HG03135 (cell line): Measurements from ENCODE around the gene HMCES.
"Not testable (repeated sequence)": the region's sequence is repeated elsewhere in the genome, so short reads cannot be mapped to it uniquely, and the experiment has no call there.

Experiments
- ATAC-seq: cut with Tn5 transposase; IDR thresholded peaks from one replicate; pipeline ENCODE4 v1.9.1; 2021; ENCODE audit warnings: mild to moderate bottlenecking, moderate library complexity; ENCODE audit not compliant: unreplicated experiment

HMCES gene

DNA sequence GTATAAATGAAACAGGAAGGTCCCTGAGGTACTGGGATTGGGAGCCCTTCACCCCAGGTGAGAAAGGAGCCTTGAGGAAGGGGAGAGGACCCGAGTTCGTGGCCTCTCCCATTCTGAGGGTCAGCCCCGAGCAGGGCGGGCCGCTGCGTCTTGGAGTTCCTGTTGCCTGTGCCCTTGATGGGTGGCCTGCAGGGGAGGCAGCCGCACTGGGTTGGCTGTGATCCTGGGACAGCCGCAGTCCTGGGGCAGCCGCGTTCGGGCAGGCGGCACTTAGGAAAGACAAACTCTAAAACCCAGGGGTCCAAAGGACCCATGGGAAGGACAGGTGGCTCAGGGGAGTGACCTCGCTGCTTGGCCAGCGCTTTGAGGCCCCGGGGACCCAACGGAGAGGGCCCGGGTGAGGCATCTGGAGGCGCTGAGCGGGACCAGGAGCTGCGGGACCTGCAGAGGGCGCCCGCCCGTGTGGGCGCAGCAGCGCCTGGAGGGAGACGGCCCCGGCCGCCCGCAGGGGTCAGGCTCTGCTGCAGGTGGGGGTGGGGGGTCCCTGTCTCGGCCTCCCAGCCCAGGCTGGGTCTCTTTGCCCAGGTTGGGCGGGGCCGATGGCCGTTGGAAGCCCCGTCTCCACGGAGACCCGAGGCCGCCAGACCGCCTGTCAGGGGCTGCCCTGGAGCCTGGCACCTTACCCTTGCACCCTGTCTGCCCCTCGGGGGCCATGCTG, 65.1 kb downstream of the HMCES start:
- no peak for ATAC-seq

DNA sequence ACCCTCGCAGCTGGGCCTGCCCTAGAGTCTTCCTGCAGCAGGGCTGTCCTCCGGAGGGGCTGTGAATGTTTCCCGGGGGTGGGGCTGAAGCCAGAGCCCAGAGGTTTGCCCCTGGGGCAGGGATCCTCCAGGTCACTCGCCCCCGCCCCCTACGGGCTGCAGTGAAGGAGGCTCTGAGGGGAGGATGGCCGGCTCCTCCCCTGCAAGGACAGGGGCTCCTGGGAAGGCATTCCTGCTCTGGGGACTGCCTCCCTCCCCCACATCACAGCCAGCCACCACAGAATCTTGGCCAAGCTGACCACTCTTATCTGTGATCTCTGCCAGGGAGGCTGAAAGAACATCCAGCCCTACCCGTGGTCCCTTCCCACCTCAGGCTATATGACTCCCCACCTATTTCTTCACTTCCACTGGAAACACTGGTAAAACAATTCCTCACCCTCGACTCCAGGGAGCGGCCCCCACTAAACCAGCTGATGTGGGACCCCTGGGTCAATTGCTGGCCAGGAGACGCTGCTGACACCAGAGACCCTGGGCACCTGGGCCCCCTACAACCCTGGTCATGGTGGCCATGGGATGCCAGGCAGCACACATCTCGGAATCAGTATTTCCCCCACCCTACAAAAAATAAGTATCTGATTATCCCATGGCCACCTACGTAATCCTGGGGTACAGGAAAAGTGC, 66.0 kb downstream of the HMCES start:
- no peak for ATAC-seq

DNA sequence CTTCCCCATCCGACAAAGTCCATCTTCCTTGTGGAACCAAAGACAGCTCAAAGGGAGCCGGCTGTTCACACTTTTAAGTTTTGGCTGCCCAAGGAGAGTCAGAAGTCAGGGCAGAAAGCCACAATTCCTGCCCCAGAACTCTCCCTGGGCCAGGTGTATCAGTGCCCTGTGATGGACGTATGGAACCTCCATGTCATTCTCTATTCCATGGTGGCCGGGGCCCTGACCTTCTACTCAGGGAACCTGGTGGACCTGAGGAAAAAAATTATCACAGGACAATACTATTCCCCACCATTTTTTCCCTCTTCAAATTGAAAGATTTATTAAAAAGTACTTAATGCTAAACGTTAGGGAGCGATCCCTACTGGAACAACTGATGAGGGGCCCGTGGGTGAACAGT, 66.6 kb downstream of the HMCES start:
- ATAC-seq, result no peak

DNA sequence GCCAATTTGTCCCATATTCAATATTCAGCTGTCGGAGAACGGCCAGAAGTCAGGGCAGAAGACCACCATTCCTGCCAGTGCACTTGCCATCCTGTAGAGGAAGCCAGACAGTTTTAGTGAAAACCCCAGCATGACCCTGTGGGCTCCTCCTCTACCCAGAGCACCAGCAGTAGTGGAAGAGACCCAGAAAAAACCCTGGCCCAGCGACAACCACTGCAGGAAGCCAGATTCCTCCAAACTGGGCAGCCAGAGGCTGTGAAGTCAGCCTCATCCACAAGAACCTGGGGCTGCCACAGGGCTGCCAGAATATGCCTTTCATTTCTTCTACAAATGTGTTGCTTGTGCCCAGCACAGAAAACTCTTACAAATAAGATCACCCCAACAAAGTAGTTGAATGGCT, 67.3 kb downstream of the HMCES start:
- ATAC-seq, result no peak

DNA sequence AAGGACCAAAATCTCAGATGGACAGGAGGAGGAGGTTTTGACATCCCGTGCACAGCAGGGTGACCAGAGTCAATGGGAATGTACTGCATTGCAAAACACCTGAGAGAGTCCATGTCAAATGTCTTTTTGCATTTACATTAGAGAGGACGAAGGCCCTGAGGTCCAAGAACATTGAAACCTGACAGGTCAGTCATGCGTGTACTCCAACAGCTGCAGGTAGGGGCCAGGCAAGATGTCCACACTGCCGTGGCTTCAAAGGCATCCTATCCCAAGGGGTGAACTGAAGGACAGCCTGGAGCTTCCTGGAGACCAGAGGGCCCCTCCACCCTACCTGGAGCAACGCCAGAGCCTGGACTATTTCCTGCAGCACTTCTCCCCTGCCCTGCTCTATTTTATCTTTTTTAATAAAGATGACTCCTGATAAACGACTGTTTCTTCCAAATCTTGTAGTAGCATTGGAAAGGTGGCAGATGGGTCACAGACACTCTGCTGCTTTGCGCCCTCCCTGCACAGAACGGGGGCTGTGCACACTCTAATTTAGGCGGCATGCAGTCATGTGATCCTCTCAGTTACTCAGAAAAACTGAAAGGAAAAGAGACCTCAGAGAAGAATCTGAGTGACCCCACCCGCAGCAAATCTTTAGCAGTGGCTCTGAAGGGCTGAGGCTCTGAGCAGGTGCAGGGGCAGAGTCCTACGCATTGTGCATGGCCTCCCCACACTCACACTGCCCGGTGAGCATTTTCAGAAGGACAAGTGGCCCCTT, 68.2 kb downstream of the HMCES start:
- ATAC-seq, result no peak

DNA sequence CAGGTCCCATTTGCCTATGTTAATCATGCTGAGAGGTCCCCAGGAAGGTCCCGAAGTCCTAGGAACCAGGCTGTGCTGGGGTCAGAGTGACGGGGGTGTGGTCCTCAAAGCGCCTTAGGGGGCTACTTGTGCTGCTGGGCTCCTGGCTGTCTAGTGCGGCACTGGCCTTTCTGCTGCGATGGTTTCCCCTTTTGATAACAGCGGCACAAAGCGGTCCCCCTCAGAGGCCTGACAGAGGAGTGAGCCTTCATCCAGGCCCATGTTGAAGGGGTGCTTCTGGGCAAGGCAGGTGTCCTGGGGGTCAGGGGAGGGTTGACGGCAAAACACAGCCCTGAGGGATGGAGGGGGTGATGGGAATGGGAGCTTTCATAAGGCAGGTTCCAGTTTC, 68.8 kb downstream of the HMCES start:
- no peak for ATAC-seq

DNA sequence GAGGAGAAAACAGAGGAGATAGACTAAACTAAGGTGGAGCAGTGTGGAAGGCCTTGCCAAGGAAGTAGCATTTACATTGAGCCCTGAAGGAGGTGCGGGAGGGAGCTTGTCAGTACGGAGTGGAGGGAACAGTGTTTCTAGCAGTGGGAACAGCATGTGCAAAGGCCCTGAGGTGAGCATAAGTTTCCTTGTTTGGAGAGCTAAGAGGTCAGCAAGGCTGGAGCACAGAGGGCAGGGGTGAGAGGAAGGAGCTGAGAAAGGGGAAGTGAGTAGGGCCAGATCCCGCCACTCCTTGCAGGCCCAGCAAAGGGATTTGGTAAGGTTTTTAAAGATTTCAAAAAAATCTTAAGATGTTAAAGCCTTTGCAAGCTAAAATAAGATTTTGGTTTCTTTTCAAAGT, 70.1 kb downstream of the HMCES start:
- no peak for ATAC-seq

DNA sequence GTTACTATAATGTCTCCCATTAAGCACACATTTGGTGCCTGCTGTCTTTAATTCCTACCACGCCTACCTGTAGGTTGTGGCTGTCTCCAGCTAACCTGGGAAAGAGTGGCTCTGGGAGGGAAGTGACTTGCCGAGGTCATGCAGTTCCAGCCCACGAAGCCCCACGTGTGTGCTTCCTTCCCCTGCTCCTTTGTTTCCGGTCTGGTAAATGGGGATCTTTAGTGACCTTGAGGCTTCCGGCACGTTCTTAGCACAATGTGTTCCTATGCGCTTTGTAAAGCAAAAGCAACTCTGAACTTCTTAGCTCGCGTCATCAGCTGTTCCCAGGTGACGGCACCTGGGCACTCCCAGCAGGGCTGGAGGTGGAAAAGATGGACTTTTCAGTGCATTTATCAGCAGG, 70.5 kb downstream of the HMCES start:
- ATAC-seq, result not testable (repeated sequence)

DNA sequence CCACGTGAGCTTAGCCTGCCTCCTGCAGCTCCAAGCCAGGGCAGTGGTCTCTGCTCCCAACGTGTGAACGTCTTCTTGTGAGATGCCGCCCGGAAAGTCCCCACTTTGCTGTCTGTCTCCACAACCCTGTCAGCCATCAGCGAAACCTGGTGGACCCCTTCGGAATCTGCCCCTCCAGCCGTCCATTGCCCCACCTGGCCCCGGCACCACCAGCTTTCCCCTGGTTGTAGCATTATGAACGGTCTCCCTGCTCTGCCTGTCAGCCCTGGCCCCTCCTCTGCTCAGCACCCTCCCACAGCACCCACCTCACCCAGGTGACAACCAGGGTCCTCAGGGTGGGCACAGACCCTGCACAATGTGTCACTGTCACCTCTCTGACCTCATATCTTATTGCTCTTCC, 71.1 kb downstream of the HMCES start:
- no peak for ATAC-seq

DNA sequence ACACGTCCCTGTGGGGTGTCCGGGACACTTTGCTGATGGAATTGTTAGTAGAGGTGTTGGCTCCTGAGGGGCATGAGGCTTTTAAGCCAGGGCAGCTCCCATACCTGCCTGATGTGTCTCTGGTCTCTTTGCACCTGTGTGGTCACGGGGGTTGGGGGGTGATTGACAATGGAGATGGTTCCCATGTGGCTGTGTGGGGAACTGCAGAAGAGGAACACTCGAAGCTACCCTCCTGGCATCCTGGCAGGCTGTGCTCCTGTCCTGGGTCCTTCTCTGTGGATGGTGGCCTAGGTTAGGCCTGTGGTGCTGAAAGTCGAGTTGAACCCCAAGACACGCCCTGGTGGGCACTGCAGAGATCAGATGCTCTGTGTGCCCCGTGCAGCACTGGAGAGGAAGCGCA, 73.4 kb downstream of the HMCES start:
- ATAC-seq, result no peak

DNA sequence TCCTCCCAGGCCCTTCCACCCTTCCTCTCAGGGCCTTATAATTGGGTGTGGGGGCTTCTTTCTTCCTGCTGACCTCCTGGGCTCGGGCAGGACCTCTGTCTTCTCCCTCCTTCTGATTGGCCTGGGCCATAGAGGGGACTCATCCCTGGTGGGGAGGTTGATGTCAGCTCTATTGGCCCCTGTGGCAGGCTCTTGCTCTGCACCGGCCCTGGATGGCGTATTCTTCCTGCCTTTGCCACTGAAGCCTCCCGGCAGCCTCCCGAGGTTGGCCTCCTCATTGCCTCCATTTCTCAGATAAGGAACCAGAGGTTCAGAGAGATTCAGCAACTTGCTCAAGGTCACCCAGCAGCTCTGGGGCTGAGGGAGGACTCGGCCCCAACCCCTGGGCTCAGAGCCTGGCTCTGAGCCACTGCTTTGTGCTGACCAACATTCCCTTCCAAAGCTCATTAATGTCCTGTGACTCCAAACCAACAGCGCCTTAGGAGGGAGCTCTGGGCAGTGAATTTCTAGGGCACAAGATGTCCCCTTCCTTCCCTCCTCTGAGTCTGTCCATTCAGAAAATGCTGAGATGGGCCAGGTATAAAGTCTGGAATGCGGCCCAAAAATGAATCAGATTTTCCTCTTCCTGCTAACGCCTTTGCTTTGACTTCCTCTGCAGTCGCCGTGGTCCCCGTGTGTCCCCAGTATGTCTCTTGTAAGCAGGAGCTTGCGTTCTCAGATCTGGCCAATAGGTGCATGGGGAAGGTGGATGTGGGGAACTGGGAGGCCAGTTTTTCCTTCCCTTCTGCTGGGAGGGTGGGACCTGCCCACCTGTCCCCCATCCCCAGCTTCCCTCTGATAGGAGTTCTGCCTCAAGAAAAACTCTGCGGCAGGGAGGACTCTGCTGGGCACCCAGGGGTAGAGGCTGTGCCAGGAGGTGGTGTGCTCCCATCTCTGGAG, 74.2 kb downstream of the HMCES start:
- no peak for ATAC-seq

DNA sequence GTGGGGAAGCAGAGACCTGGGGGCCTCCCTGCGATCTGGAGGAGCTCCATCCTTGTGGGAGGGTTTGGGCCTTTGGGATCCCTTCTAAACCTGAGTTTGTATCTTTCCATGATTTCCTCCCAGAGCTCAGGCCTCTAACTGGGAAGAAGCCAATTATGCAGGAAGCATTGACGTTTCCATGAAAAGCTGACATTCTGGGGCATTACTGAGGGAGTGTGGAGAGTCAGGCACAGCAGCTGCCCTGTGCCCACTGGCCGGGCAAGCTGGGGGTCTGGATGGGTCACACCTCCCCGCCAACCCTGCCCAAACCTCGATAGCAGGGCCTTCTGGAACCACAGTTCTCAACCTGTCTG, 74.9 kb downstream of the HMCES start:
- ATAC-seq, result no peak
